Activated T-cell treated with anti-CD3 and anti-CD28 coated beads for 4 hours (primary cell): Measurements from ENCODE around the gene CAPZA2.
"Not testable (repeated sequence)": the region's sequence is repeated elsewhere in the genome, so short reads cannot be mapped to it uniquely, and the experiment has no call there.

Source experiments
- DNase-seq: peaks from one replicate; pipeline ENCODE4 v3.0.0-alpha.2; 2020

Gene CAPZA2

GRCh38 chr7:116862234-116862950 is at the start of gene CAPZA2:
CAPZA2 (plus strand) TSS chr7:116862587; CDS start chr7:116862612, 25 bp downstream.
- peak; percentile 90 for DNase-seq

- DNase-seq = no peak
These were observed 49.5 kb upstream of the CAPZA2 start for GRCh38 chr7:116812860-116813259.

DNA sequence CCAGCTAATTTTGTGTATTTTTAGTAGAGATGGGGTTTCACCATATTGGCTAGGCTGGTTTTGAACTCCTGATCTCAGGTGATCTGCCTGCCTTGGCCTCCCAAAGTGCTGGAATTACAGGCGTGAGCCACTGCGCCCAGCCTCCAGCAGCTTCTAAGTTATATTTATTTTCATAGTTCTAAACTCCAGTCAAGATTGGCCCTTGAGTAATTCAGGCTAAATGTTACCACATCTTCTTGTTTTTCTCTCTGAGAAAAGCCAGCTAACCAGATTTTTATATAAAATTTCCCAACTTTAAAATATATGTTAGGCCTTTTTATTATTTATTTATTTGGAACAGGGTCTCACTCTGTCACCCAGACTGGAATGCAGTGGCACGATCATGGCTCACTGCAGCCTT is 49.0 kb upstream of the CAPZA2 start:
- not testable (repeated sequence) for DNase-seq

DNA sequence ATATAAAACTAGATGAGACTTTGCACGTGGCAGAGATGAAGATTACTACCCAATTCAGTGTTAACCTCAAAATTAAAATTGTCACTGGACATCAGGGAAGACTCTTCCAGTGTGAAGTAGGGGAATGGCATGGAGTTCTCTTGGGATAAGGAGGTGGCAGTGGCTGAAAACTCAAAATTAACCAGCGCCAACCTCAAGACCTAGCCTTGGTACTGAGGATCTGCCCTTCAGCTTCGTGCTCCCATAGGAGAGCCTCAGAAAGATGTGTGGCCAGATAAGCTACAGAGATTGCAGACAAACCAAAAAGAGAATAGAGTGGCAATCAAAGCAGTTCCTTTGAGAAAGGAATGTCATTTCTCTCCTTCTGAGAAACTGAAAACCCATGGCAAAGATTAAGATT is 47.3 kb upstream of the CAPZA2 start:
- no peak for DNase-seq

- DNase-seq = no peak
These were observed 42.2 kb upstream of the CAPZA2 start for GRCh38 chr7:116820149-116820548.

- not testable (repeated sequence) for DNase-seq
These were observed 40.7 kb upstream of the CAPZA2 start for GRCh38 chr7:116821647-116822046.

GRCh38 chr7:116824449-116824848 is 37.9 kb upstream of the CAPZA2 start:
- DNase-seq = no peak

GRCh38 chr7:116828281-116828680 is 34.1 kb upstream of the CAPZA2 start:
- no peak for DNase-seq

- DNase-seq = no peak
These were observed 33.3 kb upstream of the CAPZA2 start for GRCh38 chr7:116829041-116829440.

DNA sequence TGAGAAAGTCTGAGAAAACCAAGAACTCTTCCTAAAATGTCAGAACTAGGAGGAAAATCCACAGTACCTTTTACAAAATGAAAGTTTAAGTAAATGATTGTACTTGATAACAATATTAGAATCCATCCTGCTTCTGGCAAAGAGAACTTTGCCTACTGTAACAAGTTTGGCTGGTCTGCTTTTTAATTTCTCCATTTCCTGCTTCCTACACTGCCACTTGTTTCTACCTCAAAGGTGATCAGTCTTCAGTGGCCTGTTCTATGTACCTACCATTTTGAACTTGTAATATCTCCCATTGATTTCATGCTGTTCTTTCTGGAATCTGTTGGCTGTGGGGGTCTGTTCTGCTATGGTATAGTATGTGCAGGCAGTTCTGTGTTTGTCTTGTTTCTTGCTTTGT is 32.9 kb upstream of the CAPZA2 start:
- DNase-seq = no peak

- DNase-seq = no peak
These were observed 29.7 kb upstream of the CAPZA2 start for GRCh38 chr7:116832692-116833091.

DNA sequence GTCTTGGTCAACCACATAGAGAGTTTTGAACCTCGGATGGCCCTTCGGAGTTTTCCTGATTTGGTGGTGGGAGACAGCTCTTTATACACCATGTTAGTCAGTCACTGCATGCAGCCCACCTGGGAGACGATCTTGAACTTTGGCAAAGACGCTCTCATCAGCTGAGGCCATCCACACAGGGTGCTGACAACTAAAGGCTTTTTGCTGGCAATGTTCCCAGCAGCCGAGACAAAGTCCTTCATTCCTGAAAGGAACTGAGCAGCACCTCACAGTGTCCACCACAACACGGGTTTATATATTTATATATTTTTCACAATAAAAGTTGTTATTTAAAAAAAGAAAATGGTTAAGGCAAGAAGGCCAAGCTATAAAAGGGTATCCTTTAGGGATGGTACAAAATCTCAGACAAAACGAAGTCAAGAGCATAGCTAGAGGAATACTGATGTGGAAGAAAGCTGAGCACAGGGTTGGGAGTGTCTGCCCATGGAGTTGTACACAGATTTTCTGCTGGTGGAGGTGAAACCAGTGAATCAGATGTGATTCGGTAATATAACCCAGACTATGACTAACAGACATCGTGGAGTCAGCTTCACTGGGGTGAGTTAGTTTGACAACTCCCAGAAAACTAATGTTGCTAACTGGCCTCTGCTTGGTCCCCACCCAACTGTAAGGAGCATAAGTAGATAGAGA is 27.4 kb upstream of the CAPZA2 start:
- DNase-seq = no peak

- DNase-seq = no peak
These were observed 26.3 kb upstream of the CAPZA2 start for GRCh38 chr7:116836048-116836447.

DNA sequence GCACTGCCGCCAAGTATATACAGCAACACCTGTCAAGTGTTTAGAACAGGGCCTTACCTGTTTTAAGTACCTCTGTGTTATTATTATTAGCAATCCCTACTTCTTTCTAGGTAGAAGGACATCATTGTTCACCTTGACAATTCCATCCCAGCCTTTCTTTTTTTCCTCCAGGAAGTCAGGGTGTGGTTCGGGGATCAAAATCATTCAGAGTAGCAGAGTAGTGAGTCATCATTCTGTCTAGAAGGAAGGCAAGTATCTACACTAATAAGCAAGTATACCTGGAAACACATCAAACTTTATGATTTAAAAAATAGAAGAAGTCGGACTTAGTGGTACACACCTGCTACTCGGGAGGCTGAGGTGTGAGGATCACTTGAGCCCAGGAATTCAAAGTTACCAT is 25.5 kb upstream of the CAPZA2 start:
- DNase-seq = no peak

DNA sequence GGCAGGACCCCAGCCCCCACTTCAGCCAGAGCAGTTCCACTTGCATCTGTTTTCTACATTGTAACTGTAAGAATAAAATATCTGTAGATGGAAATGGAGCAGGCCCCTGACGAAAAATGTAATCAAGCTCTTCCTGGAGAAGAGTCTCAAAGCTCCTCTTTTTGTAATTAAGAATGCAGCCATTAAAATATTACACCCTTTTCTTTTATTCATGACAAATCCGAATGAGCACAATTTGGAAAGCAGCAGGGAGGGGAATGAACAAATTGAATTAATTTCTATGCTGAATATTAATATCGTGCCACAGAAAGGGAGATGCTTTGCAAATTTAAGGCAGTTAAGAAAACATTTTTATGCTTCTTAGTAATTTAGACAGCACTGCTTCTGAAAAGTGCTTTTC is 24.8 kb upstream of the CAPZA2 start:
- DNase-seq = no peak

GRCh38 chr7:116840256-116840655 is 22.1 kb upstream of the CAPZA2 start:
- no peak for DNase-seq

DNA sequence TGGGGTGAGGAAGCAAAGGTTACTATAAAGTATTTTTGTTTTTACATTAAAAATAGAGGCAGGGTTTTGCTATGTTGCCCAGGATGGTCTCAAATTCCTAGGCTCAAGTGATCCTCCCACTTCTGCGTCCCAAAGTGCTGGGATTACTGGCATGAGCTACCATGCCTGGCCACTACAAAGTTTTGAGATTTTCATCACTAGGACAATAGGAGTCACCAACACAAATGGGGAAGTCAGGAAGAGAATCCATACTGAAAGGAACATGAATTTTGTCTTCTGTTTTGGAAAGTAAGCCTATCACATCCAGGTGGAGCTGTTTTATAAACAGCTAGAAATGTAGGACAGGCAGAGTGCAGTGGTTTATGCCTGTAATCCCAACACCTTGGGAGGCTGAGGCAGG is 20.0 kb upstream of the CAPZA2 start:
- no peak for DNase-seq

DNA sequence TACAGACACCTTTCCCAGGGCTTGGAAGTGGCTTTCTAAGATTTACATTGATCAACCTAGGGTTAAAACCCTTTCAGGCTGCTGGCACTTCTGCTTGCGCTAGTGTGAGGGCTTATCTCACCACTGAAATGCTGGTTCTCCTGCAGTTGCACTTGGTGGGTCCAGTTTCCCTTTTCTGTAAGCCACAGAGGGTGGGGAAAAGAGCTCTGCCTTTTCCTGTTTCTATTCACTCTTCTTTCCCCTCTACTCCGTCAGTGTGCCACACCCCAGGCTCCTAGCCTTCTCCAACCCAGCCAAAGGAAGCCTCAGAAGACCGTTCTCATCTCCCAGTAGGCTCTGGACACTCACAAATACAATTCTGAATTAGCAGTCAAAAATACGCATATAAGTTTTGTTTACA is 19.0 kb upstream of the CAPZA2 start:
- no peak for DNase-seq

DNA sequence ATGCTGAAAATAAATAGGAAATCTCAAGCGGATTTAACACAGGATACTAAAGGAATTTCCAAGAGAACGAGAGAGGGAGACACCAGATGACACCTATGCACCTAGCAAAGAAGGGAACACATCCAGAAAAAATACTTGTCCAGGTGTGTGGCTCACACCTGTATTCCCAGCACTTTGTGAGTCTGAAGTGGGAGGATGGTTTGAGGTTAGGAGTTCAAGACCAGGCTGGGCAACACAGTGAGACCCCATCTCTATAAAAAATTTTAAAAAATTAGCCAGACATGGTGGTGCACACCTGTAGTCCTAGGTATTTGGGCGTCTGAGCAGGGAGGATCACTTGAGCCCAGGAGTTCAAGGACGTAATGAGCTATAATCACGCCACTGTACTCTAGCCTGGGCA is 11.2 kb upstream of the CAPZA2 start:
- DNase-seq = no peak

DNA sequence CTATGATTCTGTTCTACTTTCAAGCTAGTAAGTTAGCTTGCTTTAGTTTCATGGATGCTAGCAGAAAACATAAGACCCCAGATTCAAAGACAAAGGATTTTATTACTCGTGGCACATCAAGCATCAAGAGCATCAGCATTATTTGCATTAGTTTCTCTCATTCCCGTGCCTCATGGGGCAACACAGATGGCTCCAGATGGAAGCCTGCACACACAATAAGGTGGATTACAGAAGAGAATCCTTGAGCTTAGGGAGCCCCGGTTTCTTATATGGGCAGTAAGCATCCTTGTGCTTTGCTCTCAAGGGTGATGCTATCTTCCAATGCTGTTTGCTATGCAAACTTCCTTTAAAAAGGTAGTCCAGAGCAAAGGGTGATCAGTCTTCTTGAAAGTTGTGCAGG is 10.7 kb upstream of the CAPZA2 start:
- no peak for DNase-seq

DNA sequence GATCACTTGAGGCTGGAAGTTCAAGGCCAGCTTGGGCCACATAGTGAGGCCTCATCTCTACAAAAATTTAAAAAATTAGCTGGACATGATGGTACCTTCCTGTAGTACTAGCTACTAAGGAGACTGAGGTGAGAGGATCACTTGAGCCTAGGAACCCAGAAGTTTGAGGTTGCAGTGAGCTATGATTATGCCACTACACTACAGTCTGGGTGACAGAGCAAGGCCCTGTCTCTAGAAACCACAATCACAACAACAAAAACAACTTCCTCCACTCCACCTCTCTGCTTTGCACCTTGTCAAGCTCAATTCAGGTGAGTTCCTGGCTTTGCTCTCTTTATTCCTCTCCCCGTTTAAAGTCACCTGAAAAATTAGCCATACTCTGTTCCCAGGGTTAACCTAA is 8.3 kb upstream of the CAPZA2 start:
- no peak for DNase-seq

DNA sequence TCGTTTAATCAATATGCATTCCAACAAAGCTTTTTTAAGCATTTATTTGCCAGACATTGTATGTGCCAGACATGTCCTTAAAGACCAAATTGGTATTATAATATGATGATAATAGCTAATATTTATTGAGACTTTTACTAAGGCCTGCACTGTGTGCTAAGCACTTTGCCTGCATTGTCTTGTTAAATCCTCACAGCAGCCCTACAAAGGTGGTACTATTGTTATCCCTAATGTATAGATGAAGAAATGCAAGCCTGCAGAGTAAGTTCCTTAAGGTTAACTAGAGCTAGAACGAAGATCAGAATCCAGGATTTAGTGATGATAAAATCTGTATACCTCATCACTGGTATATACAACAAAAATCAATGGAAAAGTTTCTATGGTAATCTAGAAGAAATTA is 5.3 kb upstream of the CAPZA2 start:
- DNase-seq = no peak

DNA sequence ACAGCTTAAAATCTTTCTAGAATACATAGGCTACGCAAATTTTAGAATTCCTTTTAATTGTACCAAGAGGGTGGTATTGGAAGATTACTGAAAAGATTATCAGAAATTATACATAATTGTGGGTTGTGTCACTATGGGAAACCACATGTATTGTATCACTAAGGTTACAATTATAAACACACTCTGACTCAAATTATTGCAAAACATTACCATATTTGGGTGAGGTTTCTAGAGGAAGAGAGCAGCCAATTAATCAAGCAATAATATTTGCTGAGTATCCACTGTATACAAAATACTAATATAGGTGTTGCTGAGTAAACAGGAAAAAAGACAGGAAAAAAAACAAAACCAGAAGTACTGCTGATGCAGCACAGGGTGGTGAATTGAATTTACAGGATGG is 3.1 kb upstream of the CAPZA2 start:
- DNase-seq = no peak

DNA sequence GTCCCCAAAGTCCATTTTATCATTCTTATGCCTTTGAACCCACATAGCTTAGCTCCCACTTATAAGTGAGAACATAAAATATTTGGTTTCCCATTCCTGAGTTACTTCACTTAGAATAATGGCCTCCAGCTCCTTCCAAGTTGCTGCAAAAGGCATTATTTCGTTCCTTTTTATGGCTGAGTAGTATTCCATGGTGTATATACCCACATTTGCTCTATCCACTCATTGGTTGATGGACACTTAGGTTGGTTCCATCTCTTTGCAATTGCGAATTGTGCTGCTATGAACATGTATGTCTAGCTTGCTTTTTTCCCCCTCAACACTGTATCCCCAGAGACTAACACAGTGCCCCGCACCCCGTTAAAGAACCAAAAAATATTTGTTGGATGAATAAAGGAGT is 670 bp upstream of the CAPZA2 start:
- no peak for DNase-seq
